Measurements from ENCODE around the gene PNPLA8.

The PNPLA8 gene

GRCh38 chr7:108498481-108498880 is 27.5 kb downstream of the PNPLA8 start:
- Histone ChIP-seq H3K4me3 (ENCODE audit: low read length in 2 of 2) (no peak overlapping the region), H3K27ac (ENCODE audit: low read length) (no peak overlapping the region), H3K36me3 (ENCODE audit: control insufficient read depth in 2 of 2, insufficient read depth in 2 of 2, low read length in 2 of 2) (peaks cover 5 to 6% of the 10 kb centered on the region in 2 donors), H3K9me3 (ENCODE audit: control insufficient read depth in 2 of 2, low read length in 2 of 2) (no peaks in the 10 kb centered on the region), H3K9ac (ENCODE audit: low read length in 2 of 2) (no peak overlapping the region), H3K4me1 (ENCODE audit: control insufficient read depth, insufficient read depth, low read length) (no peaks in the 10 kb centered on the region), H3K27me3 (ENCODE audit: control insufficient read depth in 1 of 2, insufficient read depth in 2 of 2, low read length in 2 of 2) (no peaks in the 10 kb centered on the region)

GRCh38 chr7:108497082-108497725 is 28.7 kb downstream of the PNPLA8 start:
- Histone ChIP-seq H3K27me3 (ENCODE audit: control insufficient read depth in 1 of 2, insufficient read depth in 2 of 2, low read length in 2 of 2) (no peaks in the 10 kb centered on the region), H3K9ac (ENCODE audit: low read length in 2 of 2) (no peak overlapping the region), H3K9me3 (ENCODE audit: control insufficient read depth in 2 of 2, low read length in 2 of 2) (no peaks in the 10 kb centered on the region), H3K4me3 (ENCODE audit: low read length in 2 of 2) (no peak overlapping the region), H3K36me3 (ENCODE audit: control insufficient read depth in 2 of 2, insufficient read depth in 2 of 2, low read length in 2 of 2) (peaks cover 6 to 9% of the 10 kb centered on the region in 2 donors), H3K4me1 (ENCODE audit: control insufficient read depth, insufficient read depth, low read length) (no peaks in the 10 kb centered on the region), H3K27ac (ENCODE audit: low read length) (no peak overlapping the region)

- Histone ChIP-seq H3K27me3 (ENCODE audit: control insufficient read depth in 1 of 2, insufficient read depth in 2 of 2, low read length in 2 of 2) (no peaks in the 10 kb centered on the region), H3K9ac (ENCODE audit: low read length in 2 of 2) (no peak overlapping the region), H3K4me3 (ENCODE audit: low read length in 2 of 2) (no peak overlapping the region), H3K9me3 (ENCODE audit: control insufficient read depth in 2 of 2, low read length in 2 of 2) (no peaks in the 10 kb centered on the region), H3K36me3 (ENCODE audit: control insufficient read depth in 2 of 2, insufficient read depth in 2 of 2, low read length in 2 of 2) (peaks cover 0 to 10% of the 10 kb centered on the region in 2 donors), H3K4me1 (ENCODE audit: control insufficient read depth, insufficient read depth, low read length) (no peaks in the 10 kb centered on the region), H3K27ac (ENCODE audit: low read length) (no peak overlapping the region)
Measured at GRCh38 chr7:108492742-108493141, 33.2 kb downstream of the PNPLA8 start.

GRCh38 chr7:108488768-108489538 is 37.0 kb downstream of the PNPLA8 start:
- no peaks in the 10 kb centered on the region for H3K9me3 ChIP-seq (ENCODE audit: control insufficient read depth in 2 of 2, low read length in 2 of 2)
- no peak overlapping the region for H3K9ac ChIP-seq (ENCODE audit: low read length in 2 of 2)
- no peak overlapping the region for H3K27ac ChIP-seq (ENCODE audit: low read length)
- H3K36me3 ChIP-seq (ENCODE audit: control insufficient read depth in 2 of 2, insufficient read depth in 2 of 2, low read length in 2 of 2) = peaks cover 0 to 13% of the 10 kb centered on the region in 2 donors
- no peaks in the 10 kb centered on the region for H3K4me1 ChIP-seq (ENCODE audit: control insufficient read depth, insufficient read depth, low read length)
- no peaks in the 10 kb centered on the region for H3K27me3 ChIP-seq (ENCODE audit: control insufficient read depth in 1 of 2, insufficient read depth in 2 of 2, low read length in 2 of 2)
- H3K4me3 ChIP-seq (ENCODE audit: low read length in 2 of 2) = no peak overlapping the region

GRCh38 chr7:108487646-108488045 is 38.3 kb downstream of the PNPLA8 start:
- Histone ChIP-seq H3K4me1 (ENCODE audit: control insufficient read depth, insufficient read depth, low read length) (no peaks in the 10 kb centered on the region), H3K36me3 (ENCODE audit: control insufficient read depth in 2 of 2, insufficient read depth in 2 of 2, low read length in 2 of 2) (peaks cover 0 to 9% of the 10 kb centered on the region in 2 donors)

GRCh38 chr7:108486291-108486966 is 39.5 kb downstream of the PNPLA8 start:
- Histone ChIP-seq H3K9me3 (ENCODE audit: control insufficient read depth in 2 of 2, low read length in 2 of 2) (no peaks in the 10 kb centered on the region), H3K4me3 (ENCODE audit: low read length in 2 of 2) (no peak overlapping the region), H3K36me3 (ENCODE audit: control insufficient read depth in 2 of 2, insufficient read depth in 2 of 2, low read length in 2 of 2) (peaks cover 0 to 9% of the 10 kb centered on the region in 2 donors), H3K27ac (ENCODE audit: low read length) (no peak overlapping the region), H3K9ac (ENCODE audit: low read length in 2 of 2) (no peak overlapping the region), H3K4me1 (ENCODE audit: control insufficient read depth, insufficient read depth, low read length) (no peaks in the 10 kb centered on the region), H3K27me3 (ENCODE audit: control insufficient read depth in 1 of 2, insufficient read depth in 2 of 2, low read length in 2 of 2) (no peaks in the 10 kb centered on the region)

More at GRCh38 chr7:108487646-108488045, 38.3 kb downstream of the PNPLA8 start:
- no peak overlapping the region for H3K9ac ChIP-seq (ENCODE audit: low read length in 2 of 2)
- H3K9me3 ChIP-seq (ENCODE audit: control insufficient read depth in 2 of 2, low read length in 2 of 2) = no peaks in the 10 kb centered on the region
- no peak overlapping the region for H3K27ac ChIP-seq (ENCODE audit: low read length)
- H3K27me3 ChIP-seq (ENCODE audit: control insufficient read depth in 1 of 2, insufficient read depth in 2 of 2, low read length in 2 of 2) = no peaks in the 10 kb centered on the region
- H3K4me3 ChIP-seq (ENCODE audit: low read length in 2 of 2) = no peak overlapping the region

GRCh38 chr7:108484137-108484536 is 41.8 kb downstream of the PNPLA8 start:
- Histone ChIP-seq H3K9ac (ENCODE audit: low read length in 2 of 2) (no peak overlapping the region), H3K36me3 (ENCODE audit: control insufficient read depth in 2 of 2, insufficient read depth in 2 of 2, low read length in 2 of 2) (peaks cover 0 to 8% of the 10 kb centered on the region in 2 donors), H3K4me3 (ENCODE audit: low read length in 2 of 2) (no peak overlapping the region), H3K27ac (ENCODE audit: low read length) (no peak overlapping the region), H3K27me3 (ENCODE audit: control insufficient read depth in 1 of 2, insufficient read depth in 2 of 2, low read length in 2 of 2) (no peaks in the 10 kb centered on the region), H3K4me1 (ENCODE audit: control insufficient read depth, insufficient read depth, low read length) (no peaks in the 10 kb centered on the region), H3K9me3 (ENCODE audit: control insufficient read depth in 2 of 2, low read length in 2 of 2) (no peaks in the 10 kb centered on the region)

- Histone ChIP-seq H3K36me3 (ENCODE audit: control insufficient read depth in 2 of 2, insufficient read depth in 2 of 2, low read length in 2 of 2) (peaks cover 9 to 20% of the 10 kb centered on the region in 2 donors), H3K9ac (ENCODE audit: low read length in 2 of 2) (no peak overlapping the region), H3K27ac (ENCODE audit: low read length) (no peak overlapping the region), H3K4me1 (ENCODE audit: control insufficient read depth, insufficient read depth, low read length) (no peaks in the 10 kb centered on the region), H3K4me3 (ENCODE audit: low read length in 2 of 2) (no peak overlapping the region), H3K27me3 (ENCODE audit: control insufficient read depth in 1 of 2, insufficient read depth in 2 of 2, low read length in 2 of 2) (no peaks in the 10 kb centered on the region), H3K9me3 (ENCODE audit: control insufficient read depth in 2 of 2, low read length in 2 of 2) (no peaks in the 10 kb centered on the region)
Measured at GRCh38 chr7:108480311-108480710, 45.6 kb downstream of the PNPLA8 start.

GRCh38 chr7:108479751-108480150 is 46.2 kb downstream of the PNPLA8 start:
- Histone ChIP-seq H3K36me3 (ENCODE audit: control insufficient read depth in 2 of 2, insufficient read depth in 2 of 2, low read length in 2 of 2) (peaks cover 9 to 21% of the 10 kb centered on the region in 2 donors), H3K4me3 (ENCODE audit: low read length in 2 of 2) (no peak overlapping the region), H3K9me3 (ENCODE audit: control insufficient read depth in 2 of 2, low read length in 2 of 2) (no peaks in the 10 kb centered on the region), H3K4me1 (ENCODE audit: control insufficient read depth, insufficient read depth, low read length) (no peaks in the 10 kb centered on the region), H3K27me3 (ENCODE audit: control insufficient read depth in 1 of 2, insufficient read depth in 2 of 2, low read length in 2 of 2) (no peaks in the 10 kb centered on the region), H3K27ac (ENCODE audit: low read length) (no peak overlapping the region), H3K9ac (ENCODE audit: low read length in 2 of 2) (no peak overlapping the region)

GRCh38 chr7:108479118-108479517 is 46.8 kb downstream of the PNPLA8 start:
- Histone ChIP-seq H3K4me3 (ENCODE audit: low read length in 2 of 2) (no peak overlapping the region), H3K9ac (ENCODE audit: low read length in 2 of 2) (no peak overlapping the region), H3K9me3 (ENCODE audit: control insufficient read depth in 2 of 2, low read length in 2 of 2) (no peaks in the 10 kb centered on the region), H3K36me3 (ENCODE audit: control insufficient read depth in 2 of 2, insufficient read depth in 2 of 2, low read length in 2 of 2) (peaks cover 9 to 21% of the 10 kb centered on the region in 2 donors), H3K4me1 (ENCODE audit: control insufficient read depth, insufficient read depth, low read length) (no peaks in the 10 kb centered on the region), H3K27ac (ENCODE audit: low read length) (no peak overlapping the region), H3K27me3 (ENCODE audit: control insufficient read depth in 1 of 2, insufficient read depth in 2 of 2, low read length in 2 of 2) (no peaks in the 10 kb centered on the region)
